HEK293 (cell line): Measurements from ENCODE around the gene PARK7.

Source experiments
- CTCF ChIA-PET: fragments of 350-600 bp; formaldehyde crosslinking; extraction: SDS; loops from one replicate; lab custom pipeline; 2021; ENCODE audit warnings: antibody characterized with exemption; lab: Yijun Ruan, JAX
- POLR2A ChIA-PET: fragments of 300-600 bp; formaldehyde crosslinking; extraction: SDS; loops from one replicate; lab custom pipeline; 2020; ENCODE audit warnings: antibody characterized with exemption, inconsistent platforms; lab: Yijun Ruan, JAX
- H3K27ac ChIP-seq: fragments of 200-500 bp; sonication (Bioruptor generic); 2 replicates; pipeline ENCODE4 v1.5.1; 2014; ENCODE audit warnings: low read depth, low read length, control low read depth, inconsistent platforms; ENCODE audit errors: extremely low read depth
- H3K36me3 ChIP-seq, 2 experiments: fragments of 200-500 bp in 1 of 2; sonication (Bioruptor generic) in 1 of 2; 1 replicate in 1 of 2; 2 replicates in 1 of 2; pipeline ENCODE4 v1.5.1; 2014 to 2017; ENCODE audit warnings: inconsistent platforms in 2 of 2, low read length in 2 of 2; ENCODE audit not compliant: control insufficient read depth in 2 of 2, insufficient read depth in 1 of 2
- H3K4me1 ChIP-seq: fragments of 200-500 bp; sonication (Bioruptor generic); 2 replicates; pipeline ENCODE4 v1.5.1; 2014; ENCODE audit warnings: mild to moderate bottlenecking, low read length, inconsistent platforms; ENCODE audit not compliant: control insufficient read depth, insufficient read depth
- H3K4me3 ChIP-seq: 2 replicates; pipeline ENCODE4 v1.5.1; 2011; ENCODE audit warnings: low read depth, mild to moderate bottlenecking, control low read depth, low read length, moderate library complexity
- H3K9me3 ChIP-seq: fragments of 200-500 bp; sonication (Bioruptor generic); 2 replicates; pipeline ENCODE4 v1.5.1; 2014; ENCODE audit warnings: low read depth, low read length, inconsistent platforms; ENCODE audit not compliant: control insufficient read depth, insufficient read depth
- PRDM2 ChIP-seq: fragments of 450-650 bp; formaldehyde crosslinking; IDR thresholded peaks from 2 replicates; pipeline ENCODE4 v1.5.1; 2016; ENCODE audit warnings: missing biosample characterization, missing genetic modification characterization, borderline replicate concordance
- RBAK ChIP-seq: fragments of 450-650 bp; formaldehyde crosslinking; IDR thresholded peaks from 2 replicates; pipeline ENCODE4 v1.5.1; 2016; ENCODE audit warnings: missing biosample characterization, missing genetic modification characterization
- SCRT1 ChIP-seq: fragments of 450-650 bp; formaldehyde crosslinking; IDR thresholded peaks from 2 replicates; pipeline ENCODE4 v1.5.1; 2016; ENCODE audit warnings: missing biosample characterization, missing genetic modification characterization, borderline replicate concordance
- ZBTB20 ChIP-seq: fragments of 450-650 bp; formaldehyde crosslinking; IDR thresholded peaks from 2 replicates; pipeline ENCODE4 v1.5.1; 2016; ENCODE audit warnings: missing biosample characterization, missing genetic modification characterization
- ZIC2 ChIP-seq: fragments of 450-650 bp; formaldehyde crosslinking; IDR thresholded peaks from 2 replicates; pipeline ENCODE4 v1.5.1; 2016; ENCODE audit warnings: missing biosample characterization, missing genetic modification characterization
- ZNF26 ChIP-seq: fragments of 450-650 bp; formaldehyde crosslinking; IDR thresholded peaks from 2 replicates; pipeline ENCODE4 v1.5.1; 2016; ENCODE audit warnings: missing biosample characterization, missing genetic modification characterization
- ZNF292 ChIP-seq: fragments of 450-650 bp; formaldehyde crosslinking; IDR thresholded peaks from 2 replicates; pipeline ENCODE4 v1.5.1; 2016; ENCODE audit warnings: low read depth, missing biosample characterization, missing genetic modification characterization, borderline replicate concordance
- ZNF561 ChIP-seq: fragments of 450-650 bp; IDR thresholded peaks from 2 replicates; pipeline ENCODE4 v1.5.1; 2018; ENCODE audit warnings: missing biosample characterization, missing genetic modification characterization, borderline replicate concordance
- ZNF585B ChIP-seq: fragments of 450-650 bp; formaldehyde crosslinking; IDR thresholded peaks from 2 replicates; pipeline ENCODE4 v1.5.1; 2016; ENCODE audit warnings: missing biosample characterization, missing genetic modification characterization
- ZNF600 ChIP-seq: fragments of 450-650 bp; formaldehyde crosslinking; IDR thresholded peaks from 2 replicates; pipeline ENCODE4 v1.5.1; 2016; ENCODE audit warnings: missing biosample characterization, missing genetic modification characterization
- ZNF621 ChIP-seq: fragments of 450-650 bp; formaldehyde crosslinking; IDR thresholded peaks from 2 replicates; pipeline ENCODE4 v1.5.1; 2017; ENCODE audit warnings: missing biosample characterization, missing genetic modification characterization
- TF ChIP-seq, protein P1 (sequence below): fragments of 450-650 bp; formaldehyde crosslinking; IDR thresholded peaks from 2 replicates; pipeline ENCODE4 v1.5.1; 2016; ENCODE audit warnings: missing biosample characterization, missing genetic modification characterization
- TF ChIP-seq, protein P2 (sequence below): fragments of 450-650 bp; formaldehyde crosslinking; IDR thresholded peaks from 2 replicates; pipeline ENCODE4 v1.5.1; 2016; ENCODE audit warnings: missing biosample characterization, missing genetic modification characterization
- TF ChIP-seq, protein P3 (sequence below): fragments of 450-650 bp; formaldehyde crosslinking; IDR thresholded peaks from 2 replicates; pipeline ENCODE4 v1.5.1; 2016; ENCODE audit warnings: missing biosample characterization, missing genetic modification characterization

Gene PARK7

GRCh38 chr1:8025061-8025670, 63.7 kb downstream of the PARK7 start (continued):
- TF ChIP-seq, protein P1, sequence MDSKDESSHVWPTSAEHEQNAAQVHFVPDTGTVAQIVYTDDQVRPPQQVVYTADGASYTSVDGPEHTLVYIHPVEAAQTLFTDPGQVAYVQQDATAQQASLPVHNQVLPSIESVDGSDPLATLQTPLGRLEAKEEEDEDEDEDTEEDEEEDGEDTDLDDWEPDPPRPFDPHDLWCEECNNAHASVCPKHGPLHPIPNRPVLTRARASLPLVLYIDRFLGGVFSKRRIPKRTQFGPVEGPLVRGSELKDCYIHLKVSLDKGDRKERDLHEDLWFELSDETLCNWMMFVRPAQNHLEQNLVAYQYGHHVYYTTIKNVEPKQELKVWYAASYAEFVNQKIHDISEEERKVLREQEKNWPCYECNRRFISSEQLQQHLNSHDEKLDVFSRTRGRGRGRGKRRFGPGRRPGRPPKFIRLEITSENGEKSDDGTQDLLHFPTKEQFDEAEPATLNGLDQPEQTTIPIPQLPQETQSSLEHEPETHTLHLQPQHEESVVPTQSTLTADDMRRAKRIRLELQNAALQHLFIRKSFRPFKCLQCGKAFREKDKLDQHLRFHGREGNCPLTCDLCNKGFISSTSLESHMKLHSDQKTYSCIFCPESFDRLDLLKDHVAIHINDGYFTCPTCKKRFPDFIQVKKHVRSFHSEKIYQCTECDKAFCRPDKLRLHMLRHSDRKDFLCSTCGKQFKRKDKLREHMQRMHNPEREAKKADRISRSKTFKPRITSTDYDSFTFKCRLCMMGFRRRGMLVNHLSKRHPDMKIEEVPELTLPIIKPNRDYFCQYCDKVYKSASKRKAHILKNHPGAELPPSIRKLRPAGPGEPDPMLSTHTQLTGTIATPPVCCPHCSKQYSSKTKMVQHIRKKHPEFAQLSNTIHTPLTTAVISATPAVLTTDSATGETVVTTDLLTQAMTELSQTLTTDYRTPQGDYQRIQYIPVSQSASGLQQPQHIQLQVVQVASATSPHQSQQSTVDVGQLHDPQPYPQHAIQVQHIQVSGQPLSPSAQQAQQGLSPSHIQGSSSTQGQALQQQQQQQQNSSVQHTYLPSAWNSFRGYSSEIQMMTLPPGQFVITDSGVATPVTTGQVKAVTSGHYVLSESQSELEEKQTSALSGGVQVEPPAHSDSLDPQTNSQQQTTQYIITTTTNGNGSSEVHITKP (tag by site-specific recombination), result no peak
- TF ChIP-seq ZNF600, result 0 out of 2 replicates have a peak, but pooled peaks have one; percentile 12

DNA sequence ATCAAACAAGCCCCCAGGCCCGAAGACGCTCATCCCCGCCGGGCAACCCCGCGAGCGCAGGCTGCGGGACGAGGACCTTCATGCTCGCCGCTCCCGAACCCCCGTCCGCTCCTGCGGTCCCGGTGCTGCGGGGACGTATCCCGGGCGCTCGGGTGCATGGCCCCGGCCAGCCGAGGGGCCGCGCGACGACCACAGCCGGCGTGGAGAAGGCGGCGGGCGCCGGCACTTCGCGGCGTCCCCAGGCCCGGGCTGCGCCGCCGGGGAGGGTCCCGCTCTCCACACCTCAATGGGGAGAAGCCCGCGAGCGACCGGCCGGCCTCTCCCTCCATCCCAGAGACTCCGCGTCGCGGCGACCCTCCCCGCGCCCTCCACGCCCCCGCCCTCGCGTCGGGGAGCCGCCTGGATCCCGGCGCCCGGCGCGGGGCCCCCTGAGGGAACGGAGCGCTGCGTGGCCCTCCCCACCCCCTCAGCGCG, 64.2 kb downstream of the PARK7 start:
- CTCF ChIA-PET, result interaction anchor here (3.3 to 3.7 kb wide), 2 partner anchors 10 to 289 kb away, joined by 26 to 30 read pairs; no protein-coding TSS in a partner anchor
- H3K27ac ChIP-seq, result peak overlapping the region; percentile 67; the same call in 1 of the 2 replicates
- H3K4me1 ChIP-seq, result peaks cover 30% of the 10 kb centered on the region
- H3K4me3 ChIP-seq, result peak overlapping the region; percentile 85
- H3K9me3 ChIP-seq, result no peaks in the 10 kb centered on the region
- POLR2A ChIA-PET, result interaction anchor here (0.8 to 2.9 kb wide), 5 partner anchors 9 to 318 kb away, joined by 3 to 14 read pairs (median 3); no protein-coding TSS in a partner anchor
- TF ChIP-seq ZNF561 (tag by site-specific recombination) (0 out of 2 replicates have a peak, but pooled peaks have one; percentile 23), ZBTB20 (tag by site-specific recombination) (0 out of 2 replicates have a peak, but pooled peaks have one; percentile 8), SCRT1 (tag by site-specific recombination) (no peak), ZNF600 (0 out of 2 replicates have a peak, but pooled peaks have one; percentile 3)
- TF ChIP-seq, protein P2, sequence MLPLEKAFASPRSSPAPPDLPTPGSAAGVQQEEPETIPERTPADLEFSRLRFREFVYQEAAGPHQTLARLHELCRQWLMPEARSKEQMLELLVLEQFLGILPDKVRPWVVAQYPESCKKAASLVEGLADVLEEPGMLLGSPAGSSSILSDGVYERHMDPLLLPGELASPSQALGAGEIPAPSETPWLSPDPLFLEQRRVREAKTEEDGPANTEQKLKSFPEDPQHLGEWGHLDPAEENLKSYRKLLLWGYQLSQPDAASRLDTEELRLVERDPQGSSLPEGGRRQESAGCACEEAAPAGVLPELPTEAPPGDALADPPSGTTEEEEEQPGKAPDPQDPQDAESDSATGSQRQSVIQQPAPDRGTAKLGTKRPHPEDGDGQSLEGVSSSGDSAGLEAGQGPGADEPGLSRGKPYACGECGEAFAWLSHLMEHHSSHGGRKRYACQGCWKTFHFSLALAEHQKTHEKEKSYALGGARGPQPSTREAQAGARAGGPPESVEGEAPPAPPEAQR (tag by site-specific recombination), result no peak
- no peaks in the 10 kb centered on the region for H3K36me3 ChIP-seq

DNA sequence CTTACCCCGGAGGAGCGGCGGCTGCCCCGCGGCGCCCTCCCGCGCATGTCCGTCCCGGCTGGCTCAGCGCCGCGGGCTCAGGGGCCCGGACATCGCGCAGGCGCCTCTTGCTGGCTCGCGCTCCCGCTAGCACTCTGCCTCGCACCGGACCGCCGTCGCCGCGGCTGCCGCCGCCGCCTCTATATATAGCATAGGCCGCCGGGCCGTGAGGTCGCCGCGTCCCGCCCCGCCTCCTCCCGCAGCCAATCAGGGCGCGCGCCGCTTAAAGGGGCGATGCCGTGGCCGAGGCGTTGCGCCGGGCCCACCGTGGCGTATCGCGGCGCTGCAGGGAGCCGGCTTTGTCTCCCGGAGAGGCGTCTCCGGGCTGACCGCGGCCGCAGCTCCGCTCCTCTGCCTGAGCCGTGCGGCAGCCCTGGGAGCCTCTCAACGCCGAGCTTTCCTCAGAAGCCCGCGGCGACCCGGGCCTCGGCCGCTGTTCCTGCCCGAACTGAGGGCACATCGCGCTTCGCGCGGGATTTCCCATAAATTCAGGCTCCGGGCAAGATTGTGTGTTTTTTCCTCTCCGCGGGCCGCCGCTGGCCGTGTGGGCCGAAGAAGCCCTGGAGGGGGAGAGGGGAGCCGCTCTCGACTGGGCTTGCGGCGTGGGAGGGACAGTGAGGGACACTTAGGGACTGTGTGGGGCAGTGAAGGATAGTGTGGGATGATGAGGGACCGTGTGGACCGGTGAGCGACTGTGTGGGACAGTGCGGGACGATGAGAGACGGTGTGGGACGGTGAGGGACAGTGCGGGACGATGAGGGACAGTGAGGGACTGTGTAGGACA, 64.9 kb downstream of the PARK7 start, which contains the start of gene ERRFI1:
ERRFI1 (minus strand) TSS at position 157 of the 823 bp plus-strand sequence. CDS start 10,690 bp downstream, outside the sequence.
- no peaks in the 10 kb centered on the region for H3K9me3 ChIP-seq
- peak within 1 kb of the TSS; percentile 67 for H3K27ac ChIP-seq
- ChIA-PET CTCF (interaction anchor here (3.3 to 3.7 kb wide), 2 partner anchors 10 to 289 kb away, joined by 26 to 30 read pairs; no protein-coding TSS in a partner anchor), POLR2A (interaction anchor here (0.8 to 2.9 kb wide), 5 partner anchors 9 to 317 kb away, joined by 3 to 14 read pairs (median 3); no protein-coding TSS in a partner anchor)
- H3K4me3 ChIP-seq, result peak within 1 kb of the TSS; percentile 85
- no peaks in the 10 kb centered on the region for H3K36me3 ChIP-seq
- H3K4me1 ChIP-seq, result peaks cover 27% of the 10 kb centered on the region
- TF ChIP-seq ZNF292 (tag by site-specific recombination) (no peak), ZIC2 (tag by site-specific recombination) (peak; percentile 65), ZNF585B (tag by site-specific recombination) (no peak), ZNF26 (tag by site-specific recombination) (0 out of 2 replicates have a peak, but pooled peaks have one; percentile 6), RBAK (no peak), PRDM2 (tag by site-specific recombination) (peak; percentile 99; the same call in 1 of the 2 replicates), ZNF621 (tag by site-specific recombination) (no peak)
- TF ChIP-seq, protein P3, sequence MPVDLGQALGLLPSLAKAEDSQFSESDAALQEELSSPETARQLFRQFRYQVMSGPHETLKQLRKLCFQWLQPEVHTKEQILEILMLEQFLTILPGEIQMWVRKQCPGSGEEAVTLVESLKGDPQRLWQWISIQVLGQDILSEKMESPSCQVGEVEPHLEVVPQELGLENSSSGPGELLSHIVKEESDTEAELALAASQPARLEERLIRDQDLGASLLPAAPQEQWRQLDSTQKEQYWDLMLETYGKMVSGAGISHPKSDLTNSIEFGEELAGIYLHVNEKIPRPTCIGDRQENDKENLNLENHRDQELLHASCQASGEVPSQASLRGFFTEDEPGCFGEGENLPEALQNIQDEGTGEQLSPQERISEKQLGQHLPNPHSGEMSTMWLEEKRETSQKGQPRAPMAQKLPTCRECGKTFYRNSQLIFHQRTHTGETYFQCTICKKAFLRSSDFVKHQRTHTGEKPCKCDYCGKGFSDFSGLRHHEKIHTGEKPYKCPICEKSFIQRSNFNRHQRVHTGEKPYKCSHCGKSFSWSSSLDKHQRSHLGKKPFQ (tag by site-specific recombination), result no peak
